ENCODE data around the gene GOLGA3. TPM values are rescaled to one million over a fixed set of nuclear protein-coding genes. Genes with fewer than 3 reads are reported as not detected.

GOLGA3 gene
- total RNA-seq, 1 donor from 2014 or later, result 62.0 TPM

GRCh38 chr12:132773077-132773955 lies 55.4 kb downstream of the GOLGA3 start:
- no peaks in the 10 kb centered on the region for H3K9me3 Mint-ChIP-seq
- H3K27me3 Mint-ChIP-seq, result no peaks in the 10 kb centered on the region
- TF ChIP-seq CTCF (conservative IDR thresholded peaks at IDR 0.05), result no peak
- H3K36me3 Mint-ChIP-seq, result peaks cover 3% of the 10 kb centered on the region
- H3K4me3 Mint-ChIP-seq, result no peak overlapping the region
- H3K27ac Mint-ChIP-seq, result no peak overlapping the region
- DNase-seq (ENCODE audit: extremely low spot score, unreplicated experiment), result no peak
- peaks cover 4% of the 10 kb centered on the region for H3K4me1 Mint-ChIP-seq (ENCODE audit: unreplicated experiment)

GRCh38 chr12:132772606-132773005 lies 56.1 kb downstream of the GOLGA3 start:
- Mint-ChIP-seq H3K27me3 (no peaks in the 10 kb centered on the region), H3K27ac (no peak overlapping the region), H3K9me3 (no peaks in the 10 kb centered on the region), H3K4me1 (ENCODE audit: unreplicated experiment) (peaks cover 5% of the 10 kb centered on the region), H3K4me3 (no peak overlapping the region), H3K36me3 (peaks cover 5% of the 10 kb centered on the region)
- no peak for DNase-seq (ENCODE audit: extremely low spot score, unreplicated experiment)
- TF ChIP-seq CTCF (conservative IDR thresholded peaks at IDR 0.05), result no peak

- no peak overlapping the region for H3K27ac Mint-ChIP-seq
- peaks cover 5% of the 10 kb centered on the region for H3K4me1 Mint-ChIP-seq (ENCODE audit: unreplicated experiment)
- H3K36me3 Mint-ChIP-seq, result peaks cover 7% of the 10 kb centered on the region
- no peak for TF ChIP-seq CTCF (conservative IDR thresholded peaks at IDR 0.05)
- H3K9me3 Mint-ChIP-seq, result no peaks in the 10 kb centered on the region
- no peak overlapping the region for H3K4me3 Mint-ChIP-seq
- DNase-seq (ENCODE audit: extremely low spot score, unreplicated experiment), result no peak
- H3K27me3 Mint-ChIP-seq, result no peaks in the 10 kb centered on the region
Measured at GRCh38 chr12:132771126-132771838, 57.4 kb downstream of the GOLGA3 start.

- Mint-ChIP-seq H3K27me3 (no peaks in the 10 kb centered on the region), H3K27ac (peak overlapping the region; percentile 9), H3K9me3 (no peaks in the 10 kb centered on the region), H3K36me3 (peaks cover 7% of the 10 kb centered on the region), H3K4me1 (ENCODE audit: unreplicated experiment) (peaks cover 5% of the 10 kb centered on the region), H3K4me3 (no peak overlapping the region)
- TF ChIP-seq CTCF (conservative IDR thresholded peaks at IDR 0.05), result no peak
- DNase-seq (ENCODE audit: extremely low spot score, unreplicated experiment), result no peak
Measured at GRCh38 chr12:132766380-132767085, 62.1 kb downstream of the GOLGA3 start.

- Mint-ChIP-seq H3K9me3 (no peaks in the 10 kb centered on the region), H3K27me3 (no peaks in the 10 kb centered on the region), H3K27ac (peak overlapping the region; percentile 25), H3K4me3 (peak overlapping the region; percentile 69), H3K4me1 (ENCODE audit: unreplicated experiment) (peaks cover 7% of the 10 kb centered on the region), H3K36me3 (peaks cover 8% of the 10 kb centered on the region)
- no peak for TF ChIP-seq CTCF (conservative IDR thresholded peaks at IDR 0.05)
- no peak for DNase-seq (ENCODE audit: extremely low spot score, unreplicated experiment)
Measured at GRCh38 chr12:132765361-132765760, 63.3 kb downstream of the GOLGA3 start.
